HL-60 (cell line): ENCODE data around the gene PRSS35.
A peak's percentile ranks its signal among the peaks of the same experiment; 100 is the strongest.
"Not testable (repeated sequence)": the region's sequence is repeated elsewhere in the genome, so short reads cannot be mapped to it uniquely, and the experiment has no call there.

Source experiments
- DNase-seq, 2 experiments: peaks; one replicate each; pipeline ENCODE4 v3.0.0-alpha.2; 2010 to 2020; ENCODE audit warnings: low read depth in 1 of 2, low spot score in 1 of 2
- H3K27ac ChIP-seq: fragments of 250-450 bp; sonication (Bioruptor Pico); replicated peaks from 2 replicates; pipeline ENCODE4 v1.5.1; 2020; ENCODE audit warnings: mild to moderate bottlenecking, moderate library complexity
- H3K27me3 ChIP-seq: fragments of 250-450 bp; sonication (Bioruptor Pico); 2 replicates; pipeline ENCODE4 v1.5.1; 2021; ENCODE audit warnings: mild to moderate bottlenecking, moderate library complexity; ENCODE audit not compliant: insufficient read depth, poor library complexity, severe bottlenecking
- H3K4me3 ChIP-seq: replicated peaks from 2 replicates; pipeline ENCODE4 v1.5.1; 2011; ENCODE audit warnings: mild to moderate bottlenecking, control low read depth, low read length; ENCODE audit not compliant: insufficient read depth
- CTCF ChIP-seq: IDR thresholded peaks from one replicate; pipeline ENCODE4 v1.5.1; 2011; ENCODE audit warnings: low read length, control low read depth, inconsistent platforms; ENCODE audit not compliant: insufficient read depth
- GABPA ChIP-seq: IDR thresholded peaks from 2 replicates; pipeline ENCODE4 v1.6.1; 2012; ENCODE audit warnings: low read depth
- POLR2AphosphoS5 ChIP-seq: IDR thresholded peaks from 2 replicates; pipeline ENCODE4 v1.6.1; 2012; ENCODE audit warnings: low read depth
- REST ChIP-seq: IDR thresholded peaks from 2 replicates; pipeline ENCODE4 v1.6.1; 2012; ENCODE audit warnings: low read depth; ENCODE audit not compliant: insufficient replicate concordance
- SPI1 ChIP-seq: IDR thresholded peaks from 2 replicates; pipeline ENCODE4 v1.6.1; 2012; ENCODE audit warnings: low read depth, mild to moderate bottlenecking, borderline replicate concordance

The PRSS35 gene

GRCh38 chr6:83476971-83477370 is 35.4 kb upstream of the PRSS35 start:
- Histone ChIP-seq H3K27ac (no peak overlapping the region), H3K4me3 (no peak overlapping the region), H3K27me3 (no peaks in the 10 kb centered on the region)
- TF ChIP-seq REST (no peak), SPI1 (no peak), POLR2AphosphoS5 (no peak), CTCF (no peak), GABPA (no peak)
- no peak for DNase-seq

GRCh38 chr6:83479389-83479788 is 32.9 kb upstream of the PRSS35 start:
- TF ChIP-seq CTCF: no peak
- TF ChIP-seq REST: no peak
- TF ChIP-seq GABPA: no peak
- TF ChIP-seq POLR2AphosphoS5: no peak
- no peak for TF ChIP-seq SPI1
- no peaks in the 10 kb centered on the region for H3K27me3 ChIP-seq
- H3K4me3 ChIP-seq: no peak overlapping the region
- DNase-seq: no peak
- no peak overlapping the region for H3K27ac ChIP-seq

- Histone ChIP-seq H3K27ac (no peak overlapping the region), H3K27me3 (no peaks in the 10 kb centered on the region), H3K4me3 (no peak overlapping the region)
- DNase-seq: peak in 1 of 2 experiments; percentile 71
- no peak for TF ChIP-seq GABPA
- TF ChIP-seq CTCF: no peak
- no peak for TF ChIP-seq POLR2AphosphoS5
- TF ChIP-seq REST: no peak
- TF ChIP-seq SPI1: no peak
Observed at GRCh38 chr6:83480470-83480869, 31.9 kb upstream of the PRSS35 start.

GRCh38 chr6:83481938-83482337 is 30.4 kb upstream of the PRSS35 start:
- H3K27me3 ChIP-seq, H3K4me3 ChIP-seq, H3K27ac ChIP-seq, DNase-seq: not testable (repeated sequence)
